ENCODE measurements around the gene MAP2K3.
"Not testable (repeated sequence)": the region's sequence is repeated elsewhere in the genome, so short reads cannot be mapped to it uniquely, and the experiment has no call there.

The MAP2K3 gene

DNA sequence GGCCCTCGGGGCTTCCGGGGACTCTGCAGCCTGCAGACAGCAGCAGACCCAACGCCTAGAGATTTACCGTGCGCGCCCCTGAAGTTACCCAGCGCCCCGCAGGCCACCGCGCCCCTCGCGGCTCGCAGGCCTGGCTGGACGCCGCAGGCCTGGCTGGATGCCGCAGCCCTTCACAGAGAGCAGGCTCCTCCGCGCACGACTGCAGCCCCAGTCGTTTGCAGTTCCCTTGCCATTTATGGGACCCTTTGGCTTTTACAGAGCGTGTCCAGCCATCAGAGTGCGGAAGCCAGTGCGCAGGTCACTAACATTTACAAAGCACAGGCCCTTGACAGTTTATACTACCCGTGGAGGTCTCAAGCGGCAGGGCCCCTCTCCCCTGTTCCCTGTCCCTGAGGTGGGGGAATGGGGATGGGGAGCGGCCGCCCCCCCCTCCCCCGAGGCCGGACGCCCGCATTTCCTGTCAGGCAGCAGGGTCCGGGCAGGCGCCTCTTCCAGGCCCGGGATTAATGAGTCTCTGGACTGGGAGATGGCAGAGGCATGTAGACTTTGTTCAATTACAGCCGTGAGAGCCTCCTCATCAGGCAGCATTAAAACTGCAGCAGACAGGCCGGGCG lies 32.5 kb downstream of the MAP2K3 start:
- intact Hi-C loops (cut with DNase I): not testable (repeated sequence)
- peak in 8 of 42 donors; percentile 5 to 52 (median 29) for DNase-seq

GRCh38 chr17:21317821-21318220 lies 33.3 kb downstream of the MAP2K3 start:
- intact Hi-C loops (cut with DNase I): not testable (repeated sequence)

DNA sequence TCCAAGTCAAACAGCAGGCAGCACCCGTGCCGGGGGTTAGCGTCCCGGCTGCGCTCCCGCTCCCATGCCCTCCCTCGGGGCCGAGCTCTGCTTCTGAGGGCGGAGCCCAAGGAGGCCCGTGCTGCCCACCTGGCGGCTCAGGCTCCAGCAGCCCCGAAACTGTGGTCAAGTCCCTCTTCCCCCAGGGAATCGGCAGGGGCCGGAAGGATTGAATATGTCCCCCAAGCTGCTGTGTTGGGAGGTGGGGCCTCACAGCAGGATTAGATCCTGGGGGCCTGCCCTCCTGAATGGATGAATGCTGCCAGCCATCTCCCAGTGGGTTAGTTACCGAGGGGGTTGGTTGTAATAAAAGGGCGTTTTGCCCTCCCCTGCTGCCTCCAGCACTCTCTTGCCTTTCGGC lies 33.9 kb downstream of the MAP2K3 start:
- peak in 5 of 42 donors; percentile 7 to 41 (median 11) for DNase-seq
- intact Hi-C loops (cut with DNase I): no loop called here

More at GRCh38 chr17:21317821-21318220, 33.3 kb downstream of the MAP2K3 start:
- peak in 6 of 42 donors; percentile 12 to 46 (median 20) for DNase-seq

DNA sequence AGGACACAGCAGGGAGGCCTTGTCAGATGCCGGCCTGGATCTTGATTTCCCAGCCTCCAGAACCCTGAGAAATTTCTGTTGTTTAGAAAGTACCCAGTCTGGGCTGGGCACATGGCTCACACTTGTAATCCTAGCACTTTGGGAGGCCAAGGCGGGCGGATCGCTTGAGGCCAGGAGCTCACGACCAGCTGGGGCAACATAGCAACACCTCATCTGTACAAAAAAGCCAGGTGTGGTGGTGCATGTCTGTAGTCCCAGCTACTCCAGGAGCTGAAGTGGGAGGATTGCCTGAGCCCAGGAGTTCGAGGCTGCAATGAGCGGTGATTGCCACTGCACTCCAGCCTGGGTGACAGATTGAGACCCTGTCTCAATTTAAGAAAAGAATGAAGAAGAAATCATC lies 34.3 kb downstream of the MAP2K3 start:
- intact Hi-C loops (cut with DNase I): not testable (repeated sequence)
- peak in 5 of 42 donors; percentile 2 to 32 (median 5) for DNase-seq

DNA sequence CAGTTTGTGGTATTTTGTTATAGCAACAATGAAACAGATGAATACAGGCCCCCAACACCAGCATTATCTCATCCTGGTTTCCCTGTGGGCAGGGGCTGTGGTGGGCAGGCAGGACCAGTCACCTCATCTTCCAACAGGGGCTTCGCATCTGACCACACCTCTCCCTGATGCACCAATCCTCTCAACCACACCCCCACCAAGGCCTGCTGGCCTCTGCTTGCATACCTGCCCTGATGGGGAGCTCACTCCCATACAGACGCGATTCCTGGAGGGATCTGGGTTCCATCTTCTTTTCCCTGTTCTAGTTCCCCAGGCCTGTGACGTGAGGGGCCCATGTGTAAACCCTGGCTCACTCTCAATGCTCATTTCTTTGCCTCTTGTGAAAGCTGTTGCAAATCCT lies 34.7 kb downstream of the MAP2K3 start:
- intact Hi-C loops (cut with DNase I): not testable (repeated sequence)
- peak in 5 of 42 donors; percentile 2 to 15 (median 5) for DNase-seq

- peak in 5 of 42 donors; percentile 9 to 40 (median 14) for DNase-seq
- intact Hi-C loops (cut with DNase I): not testable (repeated sequence)
These were observed 35.3 kb downstream of the MAP2K3 start for GRCh38 chr17:21319686-21320375.

GRCh38 chr17:21320430-21320829 lies 35.9 kb downstream of the MAP2K3 start:
- intact Hi-C loops (cut with DNase I): not testable (repeated sequence)
- peak in 4 of 42 donors; percentile 10 to 34 (median 14) for DNase-seq

DNA sequence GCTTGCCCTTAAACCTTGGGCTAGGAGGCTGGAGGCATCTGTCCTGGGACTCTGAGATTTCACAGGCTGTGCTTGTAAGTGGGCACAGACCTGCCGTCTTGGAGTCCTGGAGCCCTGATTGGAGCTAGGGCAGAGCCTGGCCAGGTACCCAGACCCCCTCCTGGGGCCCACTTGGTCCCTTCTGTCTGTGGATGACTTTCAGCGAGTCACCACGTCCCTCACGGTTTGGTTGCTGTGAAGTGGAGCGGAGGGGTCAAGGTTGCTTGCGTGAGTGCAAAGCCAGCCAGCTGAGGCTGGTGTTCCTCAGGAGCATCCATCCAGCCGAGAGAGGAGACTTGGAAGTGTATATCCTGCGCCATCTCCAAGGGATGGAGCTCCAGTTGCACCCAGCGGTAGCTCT lies 36.5 kb downstream of the MAP2K3 start:
- intact Hi-C loops (cut with DNase I): not testable (repeated sequence)

DNA sequence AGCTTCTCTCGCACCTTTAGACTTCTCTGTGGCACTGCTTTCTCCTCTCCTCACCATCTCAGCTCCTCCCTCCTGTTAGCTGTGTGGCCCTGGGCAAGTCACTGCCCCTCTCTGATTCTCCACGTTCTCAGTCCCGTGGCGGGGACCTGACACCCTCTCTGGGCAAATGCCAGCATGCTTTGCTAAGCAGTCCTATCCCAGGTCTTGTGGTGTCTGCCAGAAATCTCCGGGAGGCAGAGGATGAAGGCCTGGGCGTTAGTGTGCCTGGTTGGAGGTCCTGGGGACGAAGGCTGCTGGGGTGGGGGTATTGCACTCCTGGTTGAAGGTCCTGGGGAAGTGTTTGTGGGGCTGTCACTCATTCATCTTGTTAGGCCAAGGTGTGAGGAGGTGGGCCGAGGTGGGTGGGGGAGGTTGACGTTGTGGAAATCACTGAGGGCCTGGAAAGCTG lies 37.3 kb downstream of the MAP2K3 start:
- peak in 4 of 42 donors; percentile 12 to 35 (median 16) for DNase-seq

More for the DNA sequence above, 36.5 kb downstream of the MAP2K3 start:
- peak in 4 of 42 donors; percentile 5 to 34 (median 9) for DNase-seq

GRCh38 chr17:21323257-21324111 lies 39.0 kb downstream of the MAP2K3 start:
- DNase-seq: peak in 4 of 42 donors; percentile 12 to 43 (median 19)
- intact Hi-C loops (cut with DNase I): not testable (repeated sequence)

More for the DNA sequence above, 37.3 kb downstream of the MAP2K3 start:
- intact Hi-C loops (cut with DNase I): not testable (repeated sequence)

GRCh38 chr17:21324741-21325140 lies 40.2 kb downstream of the MAP2K3 start:
- DNase-seq: peak in 2 of 42 donors; percentile 1 to 19

DNA sequence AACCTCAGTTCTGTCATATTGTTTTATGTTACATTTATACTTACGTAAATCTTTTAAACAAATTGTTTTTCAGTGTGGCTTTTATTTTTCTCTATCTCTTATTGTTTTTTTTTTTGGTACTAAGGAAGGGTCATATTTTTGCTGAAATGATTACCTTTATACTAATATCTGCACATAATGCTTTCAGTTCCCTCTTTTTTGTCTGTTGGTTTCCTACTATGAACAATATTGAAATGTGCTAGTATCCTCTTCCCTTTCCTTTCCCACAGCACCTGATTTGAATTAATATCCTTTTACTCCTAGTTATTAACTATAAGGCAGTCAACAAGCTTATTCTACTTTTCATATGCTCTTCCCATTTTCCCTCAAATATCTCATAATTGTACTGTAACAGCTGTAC lies 43.4 kb downstream of the MAP2K3 start:
- intact Hi-C loops (cut with DNase I): not testable (repeated sequence)

More at GRCh38 chr17:21324741-21325140, 40.2 kb downstream of the MAP2K3 start:
- intact Hi-C loops (cut with DNase I): not testable (repeated sequence)

GRCh38 chr17:21328778-21329177 lies 44.3 kb downstream of the MAP2K3 start:
- DNase-seq; intact Hi-C loops (cut with DNase I): not testable (repeated sequence)

More for the DNA sequence above, 43.4 kb downstream of the MAP2K3 start:
- not testable (repeated sequence) for DNase-seq

GRCh38 chr17:21330436-21331160 lies 46.1 kb downstream of the MAP2K3 start:
- DNase-seq: peak in 2 of 42 donors; percentile 5 to 32
- intact Hi-C loops (cut with DNase I): no loop called here

- DNase-seq: peak in 2 of 42 donors; percentile 1 to 32
- intact Hi-C loops (cut with DNase I): not testable (repeated sequence)
These were observed 52.2 kb downstream of the MAP2K3 start for GRCh38 chr17:21336541-21337294.

DNA sequence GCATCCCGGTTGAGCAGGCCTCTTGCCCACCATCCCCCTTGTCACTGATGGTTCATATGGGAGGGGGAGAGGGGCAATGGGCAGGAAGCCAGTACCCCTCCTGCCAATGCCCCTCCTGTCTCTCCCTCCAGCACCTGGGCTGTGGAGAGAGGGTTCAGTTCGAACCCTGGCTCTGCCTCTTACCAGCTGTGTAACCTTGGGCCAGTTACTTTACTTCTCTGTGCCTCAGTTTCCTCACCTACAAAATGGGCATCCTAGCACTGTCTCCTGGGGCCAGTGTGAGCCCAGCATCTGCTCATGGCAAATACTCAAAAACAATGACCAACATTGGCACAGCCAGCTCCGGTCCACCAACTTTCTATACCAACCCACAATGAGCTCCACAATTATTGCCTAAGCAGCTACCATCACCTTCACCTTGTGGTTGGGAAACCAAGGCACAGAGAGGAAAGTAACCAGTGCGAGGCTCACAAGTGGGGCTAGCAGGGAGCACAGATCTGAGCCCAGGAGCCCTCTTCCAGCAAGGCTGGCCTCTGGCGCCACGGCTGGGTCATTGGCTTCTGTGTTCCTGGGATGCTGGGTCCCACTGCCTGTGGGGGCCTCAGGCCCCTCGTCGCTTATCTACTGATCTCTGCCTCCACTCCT lies 53.6 kb downstream of the MAP2K3 start:
- intact Hi-C loops (cut with DNase I): not testable (repeated sequence)
- peak in 5 of 42 donors; percentile 2 to 21 (median 8) for DNase-seq

DNA sequence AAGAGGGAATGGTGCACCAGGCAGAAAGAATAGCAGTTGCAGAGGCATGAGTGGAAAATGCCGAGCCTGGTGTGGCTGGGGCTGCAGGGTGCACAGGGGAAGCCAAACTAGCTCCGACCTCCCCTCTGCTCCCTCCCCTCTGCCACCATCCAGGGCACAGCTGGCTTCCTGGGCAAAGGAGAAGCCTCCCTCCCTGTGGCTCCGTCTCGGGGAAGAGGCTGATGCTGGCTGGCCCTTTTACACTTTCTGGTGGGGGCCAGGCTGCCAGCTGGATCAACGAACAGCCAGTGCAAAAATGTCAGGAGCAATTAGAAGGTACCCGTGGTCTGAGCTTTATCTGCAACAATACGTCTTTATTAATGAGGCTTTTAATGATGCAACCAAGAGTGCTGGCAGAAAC lies 54.5 kb downstream of the MAP2K3 start:
- peak in 4 of 42 donors; percentile 12 to 36 (median 13) for DNase-seq

More for the DNA sequence above, 54.5 kb downstream of the MAP2K3 start:
- intact Hi-C loops (cut with DNase I): no loop called here
